H7 (cell line): ENCODE measurements around the gene MAGI1. TPM values are rescaled to one million over a fixed set of nuclear protein-coding genes. Genes with fewer than 3 reads are reported as not detected.
A peak's percentile ranks its signal among the peaks of the same experiment; 100 is the strongest.

Experiments used
- DNase-seq: peaks from one replicate; pipeline ENCODE4 v3.0.0; 2012
- H3K27me3 ChIP-seq: 2 replicates; pipeline ENCODE4 v1.6.0; 2011; ENCODE audit warnings: mild to moderate bottlenecking, low read length; ENCODE audit not compliant: control insufficient read depth, insufficient read depth
- H3K36me3 ChIP-seq: replicated peaks from 2 replicates; pipeline ENCODE4 v1.5.1; 2011; ENCODE audit warnings: low read length; ENCODE audit not compliant: control insufficient read depth, insufficient read depth
- H3K4me3 ChIP-seq: 2 replicates; pipeline ENCODE4 v1.5.1; 2011; ENCODE audit warnings: low read depth, mild to moderate bottlenecking, control low read depth, low read length, moderate library complexity; ENCODE audit not compliant: insufficient read depth
- total RNA-seq: library from RNA; depleted of rRNA; stranded (reverse); fragments of >200 nt; shearing (Covaris generic); gene quantifications from 2 replicates; pipeline ENCODE4 v1.2.3, GENCODE V29; 2014

Gene MAGI1
- total RNA-seq, 1 experiment from 2014 or later, result 26.4 TPM

- Histone ChIP-seq H3K27me3 (no peaks in the 10 kb centered on the region), H3K4me3 (no peak overlapping the region), H3K36me3 (no peaks in the 10 kb centered on the region)
- DNase-seq, result no peak
These were observed 26.0 kb downstream of the MAGI1 start for GRCh38 chr3:66012711-66013110.

- no peaks in the 10 kb centered on the region for H3K36me3 ChIP-seq
- H3K4me3 ChIP-seq, result no peak overlapping the region
- H3K27me3 ChIP-seq, result no peaks in the 10 kb centered on the region
- DNase-seq, result peak; percentile 32
These were observed 27.7 kb downstream of the MAGI1 start for GRCh38 chr3:66010739-66011655.

- Histone ChIP-seq H3K4me3 (no peak overlapping the region), H3K36me3 (no peaks in the 10 kb centered on the region), H3K27me3 (no peaks in the 10 kb centered on the region)
- no peak for DNase-seq
These were observed 28.4 kb downstream of the MAGI1 start for GRCh38 chr3:66010348-66010738.

GRCh38 chr3:66004244-66004643 is 34.5 kb downstream of the MAGI1 start:
- no peak for DNase-seq
- H3K4me3 ChIP-seq, result no peak overlapping the region
- H3K27me3 ChIP-seq, result no peaks in the 10 kb centered on the region
- no peaks in the 10 kb centered on the region for H3K36me3 ChIP-seq

GRCh38 chr3:66001626-66002025 is 37.1 kb downstream of the MAGI1 start:
- H3K4me3 ChIP-seq, result no peak overlapping the region
- H3K36me3 ChIP-seq, result no peaks in the 10 kb centered on the region
- DNase-seq, result no peak
- H3K27me3 ChIP-seq, result no peaks in the 10 kb centered on the region

GRCh38 chr3:66000506-66000905 is 38.2 kb downstream of the MAGI1 start:
- no peak for DNase-seq
- Histone ChIP-seq H3K27me3 (no peaks in the 10 kb centered on the region), H3K4me3 (no peak overlapping the region), H3K36me3 (no peaks in the 10 kb centered on the region)

GRCh38 chr3:65999606-66000005 is 39.1 kb downstream of the MAGI1 start:
- no peak overlapping the region for H3K4me3 ChIP-seq

GRCh38 chr3:65996589-65996988 is 42.1 kb downstream of the MAGI1 start:
- no peaks in the 10 kb centered on the region for H3K27me3 ChIP-seq
- H3K4me3 ChIP-seq, result no peak overlapping the region
- no peak for DNase-seq
- no peaks in the 10 kb centered on the region for H3K36me3 ChIP-seq

More at GRCh38 chr3:65999606-66000005, 39.1 kb downstream of the MAGI1 start:
- no peak for DNase-seq
- no peaks in the 10 kb centered on the region for H3K36me3 ChIP-seq
- no peaks in the 10 kb centered on the region for H3K27me3 ChIP-seq

- H3K27me3 ChIP-seq, result no peaks in the 10 kb centered on the region
- H3K36me3 ChIP-seq, result no peaks in the 10 kb centered on the region
- no peak overlapping the region for H3K4me3 ChIP-seq
- DNase-seq, result no peak
These were observed 43.2 kb downstream of the MAGI1 start for GRCh38 chr3:65995515-65995914.

- H3K4me3 ChIP-seq, result no peak overlapping the region
- no peak for DNase-seq
- no peaks in the 10 kb centered on the region for H3K36me3 ChIP-seq
- H3K27me3 ChIP-seq, result no peaks in the 10 kb centered on the region
These were observed 43.7 kb downstream of the MAGI1 start for GRCh38 chr3:65995030-65995429.

- no peaks in the 10 kb centered on the region for H3K27me3 ChIP-seq
- no peak for DNase-seq
- H3K36me3 ChIP-seq, result no peaks in the 10 kb centered on the region
- no peak overlapping the region for H3K4me3 ChIP-seq
These were observed 45.4 kb downstream of the MAGI1 start for GRCh38 chr3:65993134-65993900.

GRCh38 chr3:65992106-65992505 is 46.6 kb downstream of the MAGI1 start:
- Histone ChIP-seq H3K4me3 (no peak overlapping the region), H3K36me3 (no peaks in the 10 kb centered on the region), H3K27me3 (no peaks in the 10 kb centered on the region)
- DNase-seq, result no peak

- DNase-seq, result no peak
- no peaks in the 10 kb centered on the region for H3K36me3 ChIP-seq
- H3K4me3 ChIP-seq, result no peak overlapping the region
- H3K27me3 ChIP-seq, result no peaks in the 10 kb centered on the region
These were observed 50.1 kb downstream of the MAGI1 start for GRCh38 chr3:65988411-65989180.

GRCh38 chr3:65986285-65986684 is 52.4 kb downstream of the MAGI1 start:
- H3K36me3 ChIP-seq, result no peaks in the 10 kb centered on the region

More at GRCh38 chr3:65986285-65986684, 52.4 kb downstream of the MAGI1 start:
- DNase-seq, result no peak
- no peaks in the 10 kb centered on the region for H3K27me3 ChIP-seq
- no peak overlapping the region for H3K4me3 ChIP-seq
